Pancreas (tissue), 10 donors: ENCODE measurements around the gene POLR2I. TPM values are rescaled to one million over a fixed set of nuclear protein-coding genes. Genes with fewer than 3 reads are reported as not detected.

ENCODE experiments used
- ATAC-seq, 4 donors: fragments of 200-7000 bp; cut with Tn5 transposase; one replicate each; pipeline versions ENCODE4 v1.8.0 to v1.9.1; 2020; ENCODE audit warnings: mild to moderate bottlenecking in 4 of 4, moderate library complexity in 4 of 4
- DNase-seq, 6 donors: peaks; one replicate each; pipeline ENCODE4 v3.0.0-alpha.2; 2020
- FAIRE-seq: peaks from 2 replicates; lab custom pipeline; 2012; peaks lifted over from hg19 to GRCh38; lab: Jason Lieb, UNC
- H3K27ac ChIP-seq, 4 donors: fragments of 200-600 bp; sonication (generic); 1 replicate in 3 of 4; 2 replicates in 1 of 4; pipeline versions ENCODE4 v1.5.0 to v1.8.0; 2020
- H3K27me3 ChIP-seq, 4 donors: fragments of 200-600 bp; one replicate each; pipeline ENCODE4 v1.8.0; 2021
- H3K36me3 ChIP-seq, 3 donors: fragments of 200-600 bp; sonication (generic) in 1 of 3; one replicate each; pipeline versions ENCODE4 v1.5.0 to v1.8.0; 2020 to 2021
- H3K4me1 ChIP-seq, 3 donors: fragments of 200-600 bp; one replicate each; pipeline ENCODE4 v1.8.0; 2021
- H3K4me3 ChIP-seq, 4 donors: fragments of 200-600 bp; sonication (generic) in 2 of 4; one replicate each; pipeline versions ENCODE4 v1.5.0 to v1.8.0; 2020 to 2021
- H3K9me3 ChIP-seq, 4 donors: fragments of 200-600 bp; one replicate each; pipeline ENCODE4 v1.8.0; 2021
- WGBS, 2 donors: extraction: QIAGEN DNeasy Blood & Tissue Kit; methylation state at CpG; one replicate each; pipeline ENCODE4 v1.1.7; 2013; 5-methylcytosine and 5-hydroxymethylcytosine counted together
- intact Hi-C, 3 donors: fragments of 100-400 bp; cut with DNase I; formaldehyde crosslinking; loops; one replicate each; pipeline versions ENCODE4 v1.11.1 to v1.14.2; 2022
- polyA plus RNA-seq, 2 donors: library from polyadenylated mRNA; stranded (reverse); fragments of 200-250 nt; gene quantifications; one replicate each; pipeline ENCODE4 v1.2.3, GENCODE V29; 2013
- total RNA-seq, 6 donors: library from RNA; stranded (reverse); fragmentation: NEBNext Ultra II Directional in 4 of 6; extraction: Animal tissue kit (Norgen Biotek cat#: 25700) in 4 of 6; gene quantifications; one replicate each; pipeline versions ENCODE4 v1.2.1 to v1.2.4, GENCODE V29; 2021 to 2023
- TF ChIP-seq, protein P1 (sequence below), 4 donors: fragments of 200-600 bp; sonication (generic) in 3 of 4; IDR thresholded peaks; one replicate each; pipeline versions ENCODE4 v1.5.0 to v1.8.0; 2021; ENCODE audit warnings: antibody characterized with exemption in 4 of 4
- donor health status: healthy with polysubstance abuse.
- donor health status: DM: no; HTN: no; CAD: no; lungs with moderate emphysema.
- donor health status: DM: no; HTN: no; CAD: no.
- donor health status: control.
- donor health status: control.
- donor health status: Bipolar disorder and iron deficiency.
- donor health status: DM: yes; HTN: yes; CAD: no.
- donor health status: DM: no; HTN: no; CAD: no.
- donor health status: DM: no; HTN: no; CAD: no.
- donor health status: DM: yes; HTN: yes; CAD: no.

Gene POLR2I
- total and polyA plus RNA-seq, 8 donors, result 29.8 to 58.0 (median 37.1) TPM

DNA sequence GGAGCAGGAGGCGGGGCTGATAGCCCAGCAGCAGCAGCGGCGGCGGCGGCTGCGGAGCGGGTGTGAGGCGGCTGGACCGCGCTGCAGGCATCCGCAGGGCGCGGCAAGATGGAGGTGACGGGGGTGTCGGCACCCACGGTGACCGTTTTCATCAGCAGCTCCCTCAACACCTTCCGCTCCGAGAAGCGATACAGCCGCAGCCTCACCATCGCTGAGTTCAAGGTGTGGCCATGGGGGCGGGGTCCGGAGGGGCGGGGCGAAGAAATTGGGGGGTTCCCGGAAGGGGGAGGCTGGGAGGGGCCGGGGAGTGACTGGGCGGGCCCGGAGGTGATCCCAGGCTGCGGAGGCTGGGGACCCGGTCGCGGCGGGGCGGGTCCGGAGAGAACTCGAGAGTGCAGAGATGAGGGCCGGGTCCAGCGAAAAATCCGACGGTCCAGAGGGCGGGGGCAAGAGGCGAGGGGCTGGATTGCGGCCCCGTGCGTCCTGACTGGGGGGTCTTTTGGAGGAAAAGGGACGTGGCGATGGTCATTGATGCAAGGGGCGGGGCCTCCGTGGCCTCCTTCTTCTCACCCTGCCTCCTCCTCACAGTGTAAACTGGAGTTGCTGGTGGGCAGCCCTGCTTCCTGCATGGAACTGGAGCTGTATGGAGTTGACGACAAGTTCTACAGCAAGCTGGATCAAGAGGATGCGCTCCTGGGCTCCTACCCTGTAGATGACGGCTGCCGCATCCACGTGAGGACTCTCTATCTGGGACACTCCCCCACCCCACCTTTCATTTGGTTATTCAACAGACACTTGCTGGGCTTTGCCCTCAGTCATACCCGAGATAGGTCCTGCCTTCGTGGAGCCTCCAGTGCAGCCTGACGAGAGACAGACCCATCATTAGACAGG lies 1.0 kb upstream of the POLR2I start, which contains the start of gene TBCB:
TBCB (plus strand) TSS at position 16 of the 891 bp plus-strand sequence; CDS start at position 109, 93 bp downstream.
- TF ChIP-seq, protein P1, sequence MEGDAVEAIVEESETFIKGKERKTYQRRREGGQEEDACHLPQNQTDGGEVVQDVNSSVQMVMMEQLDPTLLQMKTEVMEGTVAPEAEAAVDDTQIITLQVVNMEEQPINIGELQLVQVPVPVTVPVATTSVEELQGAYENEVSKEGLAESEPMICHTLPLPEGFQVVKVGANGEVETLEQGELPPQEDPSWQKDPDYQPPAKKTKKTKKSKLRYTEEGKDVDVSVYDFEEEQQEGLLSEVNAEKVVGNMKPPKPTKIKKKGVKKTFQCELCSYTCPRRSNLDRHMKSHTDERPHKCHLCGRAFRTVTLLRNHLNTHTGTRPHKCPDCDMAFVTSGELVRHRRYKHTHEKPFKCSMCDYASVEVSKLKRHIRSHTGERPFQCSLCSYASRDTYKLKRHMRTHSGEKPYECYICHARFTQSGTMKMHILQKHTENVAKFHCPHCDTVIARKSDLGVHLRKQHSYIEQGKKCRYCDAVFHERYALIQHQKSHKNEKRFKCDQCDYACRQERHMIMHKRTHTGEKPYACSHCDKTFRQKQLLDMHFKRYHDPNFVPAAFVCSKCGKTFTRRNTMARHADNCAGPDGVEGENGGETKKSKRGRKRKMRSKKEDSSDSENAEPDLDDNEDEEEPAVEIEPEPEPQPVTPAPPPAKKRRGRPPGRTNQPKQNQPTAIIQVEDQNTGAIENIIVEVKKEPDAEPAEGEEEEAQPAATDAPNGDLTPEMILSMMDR (IDR thresholded peaks at IDR 0.05), result no peak
- peak in 3 of 6 donors; percentile 84 to 90 (median 87) for DNase-seq
- peak; percentile 24 to 70 (median 58) for ATAC-seq
- WGBS, 2 donors, result 5 to 6% methylated on average over 48 to 59 of the region's 59 CpGs
- Histone ChIP-seq H3K36me3 (no peaks in the 10 kb centered on the region), H3K9me3 (no peaks in the 10 kb centered on the region), H3K27me3 (no peaks in the 10 kb centered on the region), H3K4me3 (peak within 1 kb of the TSS; percentile 49 to 80 (median 62)), H3K27ac (peak within 1 kb of the TSS; percentile 63 to 88 (median 72)), H3K4me1 (peaks cover 0 to 15% (median 6%) of the 10 kb centered on the region in 3 donors)
- no peak for FAIRE-seq
- intact Hi-C loops, result no loop called here

DNA sequence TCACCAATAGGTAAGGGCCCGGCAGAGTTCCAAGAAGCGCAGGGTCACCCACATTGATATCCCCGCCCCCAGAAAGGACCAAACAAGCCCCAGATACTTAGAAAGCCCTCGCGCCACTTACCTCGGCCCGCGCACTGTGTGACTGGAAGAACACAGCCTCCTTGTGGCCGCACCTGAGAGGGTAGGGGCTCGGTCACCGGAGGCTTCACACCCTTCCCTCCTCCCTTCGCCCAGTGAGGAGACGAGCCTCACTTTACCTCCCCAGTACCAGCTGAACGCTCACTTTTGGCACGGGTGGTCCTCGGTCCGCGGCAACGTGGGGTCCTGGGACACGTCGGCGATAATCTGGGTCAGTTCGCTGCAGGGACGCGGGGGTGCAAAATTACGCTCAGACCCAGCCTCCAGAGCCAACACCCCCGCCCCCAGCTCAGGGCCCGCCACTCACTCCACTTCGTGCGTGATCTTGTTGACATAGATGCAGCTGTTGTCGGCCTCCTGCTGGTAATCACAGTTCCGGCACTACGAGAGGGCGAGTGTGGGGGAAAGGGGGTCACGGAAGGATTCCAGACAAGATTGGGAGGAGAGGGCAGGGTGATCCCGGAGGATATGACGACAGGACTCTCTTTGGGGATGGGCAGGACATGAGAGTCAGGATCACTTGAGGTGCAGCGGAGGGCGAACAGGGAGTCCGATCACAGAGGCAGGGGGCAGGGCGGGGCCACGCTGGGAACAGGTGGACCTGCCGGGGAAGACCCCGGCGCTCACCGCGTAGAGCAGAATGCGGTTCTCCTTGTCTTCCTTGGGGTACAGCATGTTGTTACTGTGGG lies 568 bp downstream of the POLR2I start:
- Histone ChIP-seq H3K27me3 (no peaks in the 10 kb centered on the region), H3K9me3 (no peaks in the 10 kb centered on the region), H3K27ac (peak overlapping the region; percentile 63 to 88 (median 72)), H3K4me3 (peak overlapping the region; percentile 49 to 80 (median 62)), H3K36me3 (no peaks in the 10 kb centered on the region), H3K4me1 (peaks cover 0 to 15% (median 6%) of the 10 kb centered on the region in 3 donors)
- 4 to 5% methylated on average over 48 of the region's 48 CpGs for WGBS, 2 donors
- FAIRE-seq, result no peak
- ATAC-seq, result peak in 2 of 4 donors; percentile 0 to 2
- DNase-seq, result peak in 3 of 6 donors; percentile 25 to 48 (median 46)
- TF ChIP-seq, protein P1 (IDR thresholded peaks at IDR 0.05), result no peak
- intact Hi-C loops, result no loop called here

DNA sequence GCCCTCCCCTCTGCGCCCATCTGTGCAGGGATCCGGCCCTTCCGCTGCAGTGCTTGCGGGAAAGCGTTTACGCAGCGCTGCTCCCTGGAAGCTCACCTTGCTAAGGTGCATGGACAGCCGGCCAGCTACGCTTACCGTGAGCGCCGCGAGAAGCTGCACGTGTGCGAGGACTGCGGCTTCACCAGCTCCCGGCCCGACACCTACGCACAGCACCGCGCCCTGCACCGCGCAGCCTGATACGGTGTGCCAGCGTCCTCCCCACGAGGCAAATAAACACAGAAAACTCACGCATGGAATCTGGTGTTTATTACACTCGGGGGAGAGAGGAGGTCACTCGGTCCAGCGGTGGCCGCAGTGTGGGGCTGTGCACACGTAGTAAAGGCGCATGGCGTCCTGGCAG lies 1.2 kb downstream of the POLR2I start:
- 87 to 89% methylated on average over 34 of the region's 34 CpGs for WGBS, 2 donors
- Histone ChIP-seq H3K9me3 (no peaks in the 10 kb centered on the region), H3K4me3 (peak overlapping the region in 1 of 4 donors; percentile 63), H3K27me3 (no peaks in the 10 kb centered on the region), H3K4me1 (peaks cover 0 to 15% (median 6%) of the 10 kb centered on the region in 3 donors), H3K27ac (no peak overlapping the region), H3K36me3 (no peaks in the 10 kb centered on the region)
- no peak for ATAC-seq
- intact Hi-C loops, result no loop called here
- FAIRE-seq, result no peak
- TF ChIP-seq, protein P1 (IDR thresholded peaks at IDR 0.05), result no peak
- DNase-seq, result no peak

DNA sequence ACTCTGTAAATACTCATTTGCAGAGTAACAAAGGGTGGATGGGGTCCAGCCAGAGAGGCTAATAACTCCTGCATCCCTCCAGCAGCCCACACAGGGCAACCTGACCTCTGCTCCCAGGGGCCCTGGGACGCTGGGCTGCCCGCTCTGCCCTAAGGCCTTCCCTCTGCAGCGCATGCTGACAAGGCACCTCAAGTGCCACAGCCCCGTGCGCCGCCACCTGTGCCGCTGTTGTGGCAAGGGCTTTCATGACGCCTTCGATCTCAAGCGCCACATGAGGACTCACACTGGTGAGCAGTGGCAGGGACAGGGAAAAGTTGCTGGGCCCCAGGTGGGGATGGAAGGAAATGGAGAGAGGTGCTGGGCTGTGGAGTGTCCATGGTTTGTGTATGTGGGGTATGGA lies 2.0 kb downstream of the POLR2I start:
- FAIRE-seq, result no peak
- H3K4me3 ChIP-seq, result no peak overlapping the region
- H3K9me3 ChIP-seq, result no peaks in the 10 kb centered on the region
- ATAC-seq, result no peak
- peaks cover 0 to 15% (median 6%) of the 10 kb centered on the region in 3 donors for H3K4me1 ChIP-seq
- intact Hi-C loops, result no loop called here
- H3K36me3 ChIP-seq, result no peaks in the 10 kb centered on the region
- 94 to 96% methylated on average over 10 of the region's 10 CpGs for WGBS, 2 donors
- TF ChIP-seq, protein P1 (IDR thresholded peaks at IDR 0.05), result no peak
- no peak for DNase-seq
- no peak overlapping the region for H3K27ac ChIP-seq
- no peaks in the 10 kb centered on the region for H3K27me3 ChIP-seq
